GM19099 (cell line): ENCODE measurements around the gene NRP1.

ENCODE experiments used
- POLR2A ChIP-seq: IDR thresholded peaks from 3 replicates; pipeline ENCODE4 v1.6.1; 2011; ENCODE audit warnings: low read depth; ENCODE audit not compliant: insufficient read length; ENCODE audit errors: extremely low read depth

The NRP1 gene

GRCh38 chr10:33212061-33212748 lies 122.3 kb downstream of the NRP1 start:
- TF ChIP-seq POLR2A, result no peak

- TF ChIP-seq POLR2A, result no peak
Observed at GRCh38 chr10:33211106-33211878, 123.2 kb downstream of the NRP1 start.

GRCh38 chr10:33209802-33210201 lies 124.7 kb downstream of the NRP1 start:
- TF ChIP-seq POLR2A, result no peak

- TF ChIP-seq POLR2A, result no peak
Observed at GRCh38 chr10:33208166-33208565, 126.3 kb downstream of the NRP1 start.

GRCh38 chr10:33204031-33204430 lies 130.4 kb downstream of the NRP1 start:
- TF ChIP-seq POLR2A, result no peak

- no peak for TF ChIP-seq POLR2A
Observed at GRCh38 chr10:33201971-33202370, 132.5 kb downstream of the NRP1 start.

GRCh38 chr10:33201056-33201780 lies 133.2 kb downstream of the NRP1 start:
- TF ChIP-seq POLR2A, result no peak

GRCh38 chr10:33199731-33200232 lies 134.7 kb downstream of the NRP1 start:
- no peak for TF ChIP-seq POLR2A

GRCh38 chr10:33198610-33199009 lies 135.9 kb downstream of the NRP1 start:
- no peak for TF ChIP-seq POLR2A

GRCh38 chr10:33196710-33197491 lies 137.6 kb downstream of the NRP1 start:
- no peak for TF ChIP-seq POLR2A

- TF ChIP-seq POLR2A, result no peak
Observed at GRCh38 chr10:33196377-33196706, 138.1 kb downstream of the NRP1 start.

- TF ChIP-seq POLR2A, result no peak
Observed at GRCh38 chr10:33195608-33196376, 138.7 kb downstream of the NRP1 start.

GRCh38 chr10:33193701-33194521 lies 140.6 kb downstream of the NRP1 start:
- TF ChIP-seq POLR2A, result no peak
